Astrocyte of the spinal cord (primary cell): ENCODE data around the gene CPT1A.

Experiments
- DNase-seq: peaks from one replicate; pipeline ENCODE4 v3.0.0; 2011; ENCODE audit warnings: low read depth, low spot score
- H3K4me3 ChIP-seq: 2 replicates; pipeline ENCODE4 v1.5.1; 2011; ENCODE audit warnings: low read depth, mild to moderate bottlenecking, low read length, moderate library complexity
- CTCF ChIP-seq: IDR thresholded peaks from 2 replicates; pipeline ENCODE4 v1.5.1; 2012; ENCODE audit warnings: low read depth, mild to moderate bottlenecking, low read length, inconsistent platforms
- in situ Hi-C: cut with HindIII; loops from 2 replicates; pipeline ENCODE4 v1.10.0; 2017; ENCODE audit warnings: low sequenced_read_pairs

Gene CPT1A

DNA sequence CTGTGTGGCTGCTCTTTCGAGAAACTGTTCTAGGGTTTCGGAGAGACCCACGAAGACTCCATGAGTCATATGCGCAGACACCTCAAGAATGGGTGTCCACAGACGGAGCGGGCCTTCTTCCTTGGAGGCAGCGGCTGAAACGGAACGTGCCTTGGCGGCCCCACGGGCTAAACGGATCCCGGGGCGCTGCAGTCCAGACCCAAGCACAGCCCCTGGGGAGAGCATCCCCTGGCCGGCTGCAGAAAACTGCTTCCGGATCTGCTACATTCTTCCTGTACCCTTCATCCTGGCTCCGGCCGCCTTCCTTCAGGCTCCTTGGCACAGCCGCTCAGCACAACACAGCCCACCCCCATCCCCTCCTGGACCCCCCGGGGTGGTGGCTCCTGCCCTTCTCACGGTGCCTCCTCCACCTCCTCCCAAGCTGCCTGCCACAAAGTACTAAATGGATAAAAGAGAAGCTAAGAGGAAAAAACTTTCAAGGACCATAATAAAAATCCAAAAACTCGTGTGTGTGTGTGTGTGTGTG, 25.4 kb downstream of the CPT1A start:
- TF ChIP-seq CTCF, result no peak
- DNase-seq, result no peak
- H3K4me3 ChIP-seq, result no peak overlapping the region
- in situ Hi-C loops, result no loop called here

- in situ Hi-C loops, result no loop called here
- no peak overlapping the region for H3K4me3 ChIP-seq
- DNase-seq, result no peak
- TF ChIP-seq CTCF, result no peak
Observed at GRCh38 chr11:68813773-68814172, 27.9 kb downstream of the CPT1A start.

GRCh38 chr11:68812526-68812925, 29.2 kb downstream of the CPT1A start:
- no peak for TF ChIP-seq CTCF
- H3K4me3 ChIP-seq, result no peak overlapping the region
- in situ Hi-C loops, result no loop called here
- no peak for DNase-seq

GRCh38 chr11:68810164-68810563, 31.6 kb downstream of the CPT1A start:
- in situ Hi-C loops, result no loop called here
- no peak overlapping the region for H3K4me3 ChIP-seq
- no peak for TF ChIP-seq CTCF
- DNase-seq, result no peak

GRCh38 chr11:68809506-68809905, 32.2 kb downstream of the CPT1A start:
- no peak for DNase-seq
- in situ Hi-C loops, result no loop called here
- TF ChIP-seq CTCF, result no peak
- H3K4me3 ChIP-seq, result no peak overlapping the region

DNA sequence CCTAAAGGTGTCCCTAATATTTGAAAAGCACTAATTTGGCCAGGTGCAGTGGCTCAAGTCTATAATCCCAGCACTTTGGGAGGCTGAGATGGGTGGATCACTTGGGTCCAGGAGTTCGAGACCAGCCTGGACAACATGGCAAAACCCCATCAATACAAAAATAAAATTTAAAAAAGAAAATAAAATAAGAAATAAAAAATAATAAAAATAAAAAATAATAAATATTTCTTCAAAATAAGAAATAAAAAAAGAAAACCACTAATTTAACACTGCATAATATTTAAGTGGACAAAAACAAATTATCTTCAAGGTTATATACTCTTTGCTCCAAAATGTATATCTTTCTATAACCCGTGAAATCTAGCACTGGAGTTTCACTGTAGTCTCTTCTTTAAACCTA, 32.9 kb downstream of the CPT1A start:
- H3K4me3 ChIP-seq, result no peak overlapping the region
- in situ Hi-C loops, result no loop called here
- DNase-seq, result no peak
- TF ChIP-seq CTCF, result no peak
